A549 (cell line): ENCODE measurements around the gene GRIA3. TPM values are rescaled to one million over a fixed set of nuclear protein-coding genes. Genes with fewer than 3 reads are reported as not detected.

ENCODE experiments used
- ATAC-seq, 2 experiments: fragments of 200-7000 bp in 1 of 2; fragments of >200 bp in 1 of 2; cut with Nextera tagmentation in 1 of 2; cut with Tn5 transposase in 1 of 2; 3 replicates each; pipeline versions ENCODE4 v1.8.0 to v1.9.1; 2018 to 2020; ENCODE audit warnings: mild to moderate bottlenecking in 1 of 2, moderate library complexity in 1 of 2
- CTCF ChIA-PET: fragments of 300-600 bp; sonication (Branson Sonifier 250); formaldehyde crosslinking; extraction: SDS; loops from one replicate; lab custom pipeline; 2021; ENCODE audit warnings: antibody characterized with exemption, inconsistent platforms; lab: Yijun Ruan, JAX
- POLR2A ChIA-PET: fragments of 350-600 bp; formaldehyde crosslinking; extraction: SDS; loops from one replicate; lab custom pipeline; 2021; ENCODE audit warnings: antibody characterized with exemption, inconsistent platforms; lab: Yijun Ruan, JAX
- DNase-seq, 2 experiments: peaks; one replicate each; pipeline versions ENCODE4 v3.0.0 to v3.0.0-alpha.2; 2011 to 2016; ENCODE audit warnings: low read depth in 1 of 2, low spot score in 1 of 2
- FAIRE-seq: peaks from 2 replicates; lab custom pipeline; 2011; peaks lifted over from hg19 to GRCh38; lab: Jason Lieb, UNC
- H3K27ac ChIP-seq, 2 experiments: fragments of >200 bp; sonication (Bioruptor Twin); formaldehyde crosslinking; 3 replicates each; pipeline ENCODE4 v1.5.1; 2016 to 2017
- H3K4me1 ChIP-seq: fragments of >200 bp; sonication (Bioruptor Twin); formaldehyde crosslinking; 3 replicates; pipeline ENCODE4 v1.6.1; 2016
- H3K4me2 ChIP-seq: fragments of >200 bp; sonication (Bioruptor Twin); formaldehyde crosslinking; 3 replicates; pipeline ENCODE4 v1.6.1; 2016
- H3K4me3 ChIP-seq: fragments of >200 bp; sonication (Bioruptor Twin); formaldehyde crosslinking; 3 replicates; pipeline ENCODE4 v1.5.1; 2016
- H3K9me3 ChIP-seq: fragments of >200 bp; sonication (Bioruptor Twin); formaldehyde crosslinking; 3 replicates; pipeline ENCODE4 v1.6.1; 2016
- CEBPB ChIP-seq, 2 experiments: fragments of >200 bp in 1 of 2; sonication (Bioruptor Twin) in 1 of 2; formaldehyde crosslinking in 1 of 2; IDR thresholded peaks; 2 replicates each; pipeline ENCODE4 v1.6.1; 2012 to 2016
- CHD2 ChIP-seq: fragments of 150-350 bp; IDR thresholded peaks from 2 replicates; pipeline ENCODE4 v1.6.1; 2014; ENCODE audit warnings: low read length; ENCODE audit not compliant: partially characterized antibody
- EHF ChIP-seq: fragments of 250-450 bp; sonication (Bioruptor Pico); IDR thresholded peaks from 2 replicates; pipeline ENCODE4 v1.5.0; 2020; ENCODE audit warnings: mild to moderate bottlenecking
- FOSB ChIP-seq: fragments of 250-450 bp; sonication (Bioruptor Pico); IDR thresholded peaks from 2 replicates; pipeline ENCODE4 v1.5.0; 2020; ENCODE audit warnings: mild to moderate bottlenecking, moderate library complexity
- FOXS1 ChIP-seq: fragments of 250-450 bp; sonication (Bioruptor Pico); IDR thresholded peaks from 2 replicates; pipeline ENCODE4 v1.5.0; 2020; ENCODE audit warnings: mild to moderate bottlenecking, moderate library complexity
- HEYL ChIP-seq: fragments of 250-450 bp; sonication (Bioruptor Pico); IDR thresholded peaks from 2 replicates; pipeline ENCODE4 v1.8.0; 2021; ENCODE audit warnings: mild to moderate bottlenecking, moderate library complexity
- HOXB13 ChIP-seq: fragments of 250-450 bp; sonication (Bioruptor Pico); IDR thresholded peaks from 2 replicates; pipeline ENCODE4 v1.5.0; 2020; ENCODE audit warnings: low read depth, mild to moderate bottlenecking, moderate library complexity
- JUN ChIP-seq, 2 experiments: fragments of >200 bp; sonication (Bioruptor Twin); formaldehyde crosslinking; IDR thresholded peaks; 2 replicates in 1 of 2; 3 replicates in 1 of 2; pipeline ENCODE4 v1.6.1; 2016 to 2017
- KDM1A ChIP-seq: fragments of 200-600 bp; sonication (generic); IDR thresholded peaks from 2 replicates; pipeline ENCODE4 v1.6.1; 2016; ENCODE audit warnings: low read depth, mild to moderate bottlenecking
- MAZ ChIP-seq: fragments of 150-350 bp; IDR thresholded peaks from 2 replicates; pipeline ENCODE4 v1.6.1; 2014; ENCODE audit warnings: antibody characterized with exemption, low read depth, low read length, borderline replicate concordance
- NFE2L2 ChIP-seq: fragments of 150-350 bp; conservative IDR thresholded peaks from 2 replicates; pipeline ENCODE4 v1.6.1; 2014; ENCODE audit warnings: low read length
- NPAS2 ChIP-seq: fragments of 250-450 bp; sonication (Bioruptor Pico); IDR thresholded peaks from 2 replicates; pipeline ENCODE4 v1.8.0; 2022; ENCODE audit warnings: mild to moderate bottlenecking, moderate library complexity, borderline replicate concordance
- POLR2AphosphoS2 ChIP-seq: conservative IDR thresholded peaks from 2 replicates; pipeline ENCODE4 v1.6.1; 2012; ENCODE audit warnings: low read length, improper control_type of control experiment, inconsistent platforms
- RARB ChIP-seq: fragments of 250-450 bp; sonication (Bioruptor Pico); IDR thresholded peaks from 2 replicates; pipeline ENCODE4 v1.8.0; 2021; ENCODE audit warnings: mild to moderate bottlenecking, moderate library complexity
- RCOR1 ChIP-seq: fragments of 150-350 bp; IDR thresholded peaks from 2 replicates; pipeline ENCODE4 v1.6.1; 2014; ENCODE audit warnings: antibody characterized with exemption, low read length, low read depth
- TFCP2L1 ChIP-seq: fragments of 250-450 bp; sonication (Bioruptor Pico); IDR thresholded peaks from 2 replicates; pipeline ENCODE4 v1.5.0; 2021; ENCODE audit warnings: mild to moderate bottlenecking
- ZNF302 ChIP-seq: fragments of 250-450 bp; sonication (Bioruptor Pico); IDR thresholded peaks from 2 replicates; pipeline ENCODE4 v1.9.0; 2021; ENCODE audit warnings: inconsistent platforms, mild to moderate bottlenecking, moderate library complexity
- WGBS: methylation state at CpG from one replicate; pipeline ENCODE4 v1.1.6; 2017; ENCODE audit errors: missing lambda C conversion rate; 5-methylcytosine and 5-hydroxymethylcytosine counted together
- polyA plus RNA-seq, 4 experiments: library from polyadenylated mRNA; depleted of rRNA in 3 of 4; stranded (reverse); fragments of >200 nt; fragmentation: RNase III in 1 of 4; extraction: RNeasy Plus Mini Kit Qiagen cat#74134 plus additional on column Dnase treatment in 1 of 4; gene quantifications; 2 replicates in 3 of 4; 3 replicates in 1 of 4; pipeline ENCODE4 v1.2.3, GENCODE V29; 2011 to 2017
- TF ChIP-seq, protein P1 (sequence below): fragments of >200 bp; sonication (Bioruptor Twin); formaldehyde crosslinking; IDR thresholded peaks from 2 replicates; pipeline ENCODE4 v1.6.1; 2016
- TF ChIP-seq, protein P2 (sequence below): IDR thresholded peaks from 2 replicates; pipeline ENCODE4 v1.6.1; 2012; ENCODE audit warnings: low read depth, borderline replicate concordance
- TF ChIP-seq, protein P3 (sequence below): fragments of 200-600 bp; sonication (generic); IDR thresholded peaks from 2 replicates; pipeline ENCODE4 v1.6.1; 2016; ENCODE audit warnings: antibody characterized with exemption, mild to moderate bottlenecking, moderate library complexity
- TF ChIP-seq, protein P4 (sequence below): fragments of 450-650 bp; IDR thresholded peaks from 2 replicates; pipeline ENCODE4 v1.6.1; 2014; ENCODE audit warnings: antibody characterized with exemption
- TF ChIP-seq, protein P5 (sequence below): fragments of >200 bp; sonication (Bioruptor Twin); formaldehyde crosslinking; IDR thresholded peaks from 3 replicates; pipeline ENCODE4 v1.6.1; 2016
- TF ChIP-seq, protein P6 (sequence below): fragments of 250-450 bp; sonication (Bioruptor Pico); IDR thresholded peaks from 2 replicates; pipeline ENCODE4 v1.5.0; 2021; ENCODE audit warnings: mild to moderate bottlenecking, moderate library complexity, borderline replicate concordance

Gene GRIA3
- polyA plus RNA-seq, 2 of the 4 experiments (the other 2 are of a cell fraction) = not detected

DNA sequence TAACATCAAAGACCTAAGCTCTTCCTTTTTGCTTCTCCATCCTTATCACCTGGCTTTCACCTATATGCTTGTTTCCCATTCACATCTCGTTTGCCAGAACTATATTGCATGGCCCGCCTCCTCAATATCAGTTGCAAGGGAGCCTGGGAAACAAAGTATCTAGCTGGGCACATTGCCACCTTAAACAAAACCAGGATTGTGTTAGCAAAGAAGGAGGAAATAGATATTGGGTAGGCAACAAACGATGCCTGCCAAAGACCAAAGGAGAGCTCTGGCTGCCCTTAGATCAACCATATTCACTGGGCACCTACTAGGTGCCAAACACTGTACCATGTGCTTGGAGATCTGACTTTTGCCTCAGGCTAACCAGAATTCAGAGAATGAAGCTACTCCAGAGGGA, 107.5 kb downstream of the GRIA3 start:
- Histone ChIP-seq H3K9me3 (no peaks in the 10 kb centered on the region), H3K4me3 (no peak overlapping the region), H3K4me2 (no peak overlapping the region), H3K4me1 (no peaks in the 10 kb centered on the region), H3K27ac (no peak overlapping the region)
- 37% methylated on average over 3 of the region's 3 CpGs for WGBS
- ATAC-seq (no peak), FAIRE-seq (peak; percentile 78), DNase-seq (no peak)
- TF ChIP-seq CEBPB (IDR thresholded peaks at IDR 0.05) (no peak), FOSB (CRISPR knock-in tag) (no peak), RCOR1 (no peak), ZNF302 (CRISPR knock-in tag) (no peak)
- TF ChIP-seq, protein P1, sequence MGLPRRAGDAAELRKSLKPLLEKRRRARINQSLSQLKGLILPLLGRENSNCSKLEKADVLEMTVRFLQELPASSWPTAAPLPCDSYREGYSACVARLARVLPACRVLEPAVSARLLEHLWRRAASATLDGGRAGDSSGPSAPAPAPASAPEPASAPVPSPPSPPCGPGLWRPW = no peak
- TF ChIP-seq, protein P2, sequence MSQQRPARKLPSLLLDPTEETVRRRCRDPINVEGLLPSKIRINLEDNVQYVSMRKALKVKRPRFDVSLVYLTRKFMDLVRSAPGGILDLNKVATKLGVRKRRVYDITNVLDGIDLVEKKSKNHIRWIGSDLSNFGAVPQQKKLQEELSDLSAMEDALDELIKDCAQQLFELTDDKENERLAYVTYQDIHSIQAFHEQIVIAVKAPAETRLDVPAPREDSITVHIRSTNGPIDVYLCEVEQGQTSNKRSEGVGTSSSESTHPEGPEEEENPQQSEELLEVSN = no peak
- TF ChIP-seq, protein P3, sequence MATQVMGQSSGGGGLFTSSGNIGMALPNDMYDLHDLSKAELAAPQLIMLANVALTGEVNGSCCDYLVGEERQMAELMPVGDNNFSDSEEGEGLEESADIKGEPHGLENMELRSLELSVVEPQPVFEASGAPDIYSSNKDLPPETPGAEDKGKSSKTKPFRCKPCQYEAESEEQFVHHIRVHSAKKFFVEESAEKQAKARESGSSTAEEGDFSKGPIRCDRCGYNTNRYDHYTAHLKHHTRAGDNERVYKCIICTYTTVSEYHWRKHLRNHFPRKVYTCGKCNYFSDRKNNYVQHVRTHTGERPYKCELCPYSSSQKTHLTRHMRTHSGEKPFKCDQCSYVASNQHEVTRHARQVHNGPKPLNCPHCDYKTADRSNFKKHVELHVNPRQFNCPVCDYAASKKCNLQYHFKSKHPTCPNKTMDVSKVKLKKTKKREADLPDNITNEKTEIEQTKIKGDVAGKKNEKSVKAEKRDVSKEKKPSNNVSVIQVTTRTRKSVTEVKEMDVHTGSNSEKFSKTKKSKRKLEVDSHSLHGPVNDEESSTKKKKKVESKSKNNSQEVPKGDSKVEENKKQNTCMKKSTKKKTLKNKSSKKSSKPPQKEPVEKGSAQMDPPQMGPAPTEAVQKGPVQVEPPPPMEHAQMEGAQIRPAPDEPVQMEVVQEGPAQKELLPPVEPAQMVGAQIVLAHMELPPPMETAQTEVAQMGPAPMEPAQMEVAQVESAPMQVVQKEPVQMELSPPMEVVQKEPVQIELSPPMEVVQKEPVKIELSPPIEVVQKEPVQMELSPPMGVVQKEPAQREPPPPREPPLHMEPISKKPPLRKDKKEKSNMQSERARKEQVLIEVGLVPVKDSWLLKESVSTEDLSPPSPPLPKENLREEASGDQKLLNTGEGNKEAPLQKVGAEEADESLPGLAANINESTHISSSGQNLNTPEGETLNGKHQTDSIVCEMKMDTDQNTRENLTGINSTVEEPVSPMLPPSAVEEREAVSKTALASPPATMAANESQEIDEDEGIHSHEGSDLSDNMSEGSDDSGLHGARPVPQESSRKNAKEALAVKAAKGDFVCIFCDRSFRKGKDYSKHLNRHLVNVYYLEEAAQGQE = no peak
- TF ChIP-seq, protein P4, sequence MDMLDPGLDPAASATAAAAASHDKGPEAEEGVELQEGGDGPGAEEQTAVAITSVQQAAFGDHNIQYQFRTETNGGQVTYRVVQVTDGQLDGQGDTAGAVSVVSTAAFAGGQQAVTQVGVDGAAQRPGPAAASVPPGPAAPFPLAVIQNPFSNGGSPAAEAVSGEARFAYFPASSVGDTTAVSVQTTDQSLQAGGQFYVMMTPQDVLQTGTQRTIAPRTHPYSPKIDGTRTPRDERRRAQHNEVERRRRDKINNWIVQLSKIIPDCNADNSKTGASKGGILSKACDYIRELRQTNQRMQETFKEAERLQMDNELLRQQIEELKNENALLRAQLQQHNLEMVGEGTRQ = no peak
- CTCF ChIA-PET = interaction anchor here (1.1 kb wide), 1 partner anchor 11 kb away, joined by 3 read pairs; no protein-coding TSS in a partner anchor
- POLR2A ChIA-PET = no interaction called here

DNA sequence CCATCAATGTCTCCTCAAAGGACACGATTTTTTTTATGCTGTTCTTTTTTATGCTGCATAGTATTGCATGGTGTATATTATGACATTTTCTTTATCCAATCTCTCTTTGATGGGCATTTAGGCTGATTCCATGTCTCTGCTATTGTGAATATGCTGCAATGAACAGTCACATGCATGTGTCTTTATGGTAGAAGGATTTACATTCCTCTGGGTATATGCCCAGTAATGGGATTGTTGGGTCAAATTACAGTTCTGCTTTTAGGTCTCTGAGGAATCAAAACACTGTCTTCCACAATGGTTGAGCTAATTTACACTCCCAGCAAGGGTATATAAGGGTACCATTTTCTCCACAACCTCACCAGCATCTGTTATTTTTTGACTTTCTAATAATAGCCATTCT, 113.9 kb downstream of the GRIA3 start:
- TF ChIP-seq NFE2L2 = no peak
- no peak for TF ChIP-seq KDM1A
- TF ChIP-seq, protein P3 = no peak
- no peak for TF ChIP-seq HEYL (CRISPR knock-in tag)
- TF ChIP-seq MAZ = no peak
- no peak for TF ChIP-seq CHD2
- TF ChIP-seq, protein P2 = no peak
- no peak for TF ChIP-seq POLR2AphosphoS2
- TF ChIP-seq HOXB13 (CRISPR knock-in tag) = no peak
- no peak for TF ChIP-seq RARB
- TF ChIP-seq, protein P1 = no peak
- no peak for TF ChIP-seq TFCP2L1 (CRISPR knock-in tag)
- TF ChIP-seq EHF (CRISPR knock-in tag) = no peak
- no peak for TF ChIP-seq JUN (IDR thresholded peaks at IDR 0.05)
- TF ChIP-seq, protein P5, sequence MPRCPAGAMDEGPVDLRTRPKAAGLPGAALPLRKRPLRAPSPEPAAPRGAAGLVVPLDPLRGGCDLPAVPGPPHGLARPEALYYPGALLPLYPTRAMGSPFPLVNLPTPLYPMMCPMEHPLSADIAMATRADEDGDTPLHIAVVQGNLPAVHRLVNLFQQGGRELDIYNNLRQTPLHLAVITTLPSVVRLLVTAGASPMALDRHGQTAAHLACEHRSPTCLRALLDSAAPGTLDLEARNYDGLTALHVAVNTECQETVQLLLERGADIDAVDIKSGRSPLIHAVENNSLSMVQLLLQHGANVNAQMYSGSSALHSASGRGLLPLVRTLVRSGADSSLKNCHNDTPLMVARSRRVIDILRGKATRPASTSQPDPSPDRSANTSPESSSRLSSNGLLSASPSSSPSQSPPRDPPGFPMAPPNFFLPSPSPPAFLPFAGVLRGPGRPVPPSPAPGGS = no peak
- TF ChIP-seq FOXS1 (CRISPR knock-in tag) = no peak
- TF ChIP-seq, protein P6, sequence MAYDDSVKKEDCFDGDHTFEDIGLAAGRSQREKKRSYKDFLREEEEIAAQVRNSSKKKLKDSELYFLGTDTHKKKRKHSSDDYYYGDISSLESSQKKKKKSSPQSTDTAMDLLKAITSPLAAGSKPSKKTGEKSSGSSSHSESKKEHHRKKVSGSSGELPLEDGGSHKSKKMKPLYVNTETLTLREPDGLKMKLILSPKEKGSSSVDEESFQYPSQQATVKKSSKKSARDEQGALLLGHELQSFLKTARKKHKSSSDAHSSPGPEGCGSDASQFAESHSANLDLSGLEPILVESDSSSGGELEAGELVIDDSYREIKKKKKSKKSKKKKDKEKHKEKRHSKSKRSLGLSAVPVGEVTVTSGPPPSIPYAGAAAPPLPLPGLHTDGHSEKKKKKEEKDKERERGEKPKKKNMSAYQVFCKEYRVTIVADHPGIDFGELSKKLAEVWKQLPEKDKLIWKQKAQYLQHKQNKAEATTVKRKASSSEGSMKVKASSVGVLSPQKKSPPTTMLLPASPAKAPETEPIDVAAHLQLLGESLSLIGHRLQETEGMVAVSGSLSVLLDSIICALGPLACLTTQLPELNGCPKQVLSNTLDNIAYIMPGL = no peak
- TF ChIP-seq NPAS2 (CRISPR knock-in tag) = no peak
- TF ChIP-seq, all 56 proteins: peak for 0
- no peak for FAIRE-seq
- WGBS = 4% methylated on average over 1 of the region's 1 CpG
- POLR2A ChIA-PET = no interaction called here
- Histone ChIP-seq H3K27ac (no peak overlapping the region), H3K4me1 (no peaks in the 10 kb centered on the region), H3K4me3 (no peak overlapping the region), H3K4me2 (no peak overlapping the region), H3K9me3 (no peaks in the 10 kb centered on the region)
- CTCF ChIA-PET = no interaction called here
- no peak for ATAC-seq
- no peak for DNase-seq
